ENCODE results near the gene WDR4. TPM values are rescaled to one million over a fixed set of nuclear protein-coding genes. Genes with fewer than 3 reads are reported as not detected.
A peak's percentile ranks its signal among the peaks of the same experiment; 100 is the strongest.
"Not testable (repeated sequence)": the region's sequence is repeated elsewhere in the genome, so short reads cannot be mapped to it uniquely, and the experiment has no call there.

The WDR4 gene
- total RNA-seq, 6 donors from 2014 or later, result 10.2 to 49.2 (median 18.6) TPM

- DNase-seq, result peak in 1 of 2 donors; percentile 68
These were observed 33.9 kb downstream of the WDR4 start for GRCh38 chr21:42845296-42845965.

GRCh38 chr21:42844411-42845113, 34.8 kb downstream of the WDR4 start:
- TF ChIP-seq POLR2A (IDR thresholded peaks at IDR 0.05), result peak in 1 of 4 donors; percentile 15
- no peak for TF ChIP-seq EP300 (IDR thresholded peaks at IDR 0.05)
- TF ChIP-seq CTCF (IDR thresholded peaks at IDR 0.05), result no peak
- Histone ChIP-seq H3K27ac (peak overlapping the region in 3 of 4 donors; percentile 26 to 70 (median 59)), H3K9me3 (no peaks in the 10 kb centered on the region), H3K27me3 (no peaks in the 10 kb centered on the region), H3K4me1 (peaks cover 8 to 13% (median 11%) of the 10 kb centered on the region in 4 donors), H3K4me3 (no peak overlapping the region), H3K36me3 (peaks cover 9 to 79% (median 39%) of the 10 kb centered on the region in 4 donors)
- ATAC-seq (ENCODE audit: low FRiP score in 2 of 2) (peak; percentile 41 to 79), DNase-seq (peak; percentile 56 to 89)
- WGBS, 2 donors, result 58 to 65% methylated on average over 16 to 22 of the region's 22 CpGs

More at GRCh38 chr21:42845296-42845965, 33.9 kb downstream of the WDR4 start:
- TF ChIP-seq POLR2A (IDR thresholded peaks at IDR 0.05), result no peak
- TF ChIP-seq CTCF (IDR thresholded peaks at IDR 0.05), result no peak
- no peak for TF ChIP-seq EP300 (IDR thresholded peaks at IDR 0.05)
- TF ChIP-seq POLR2AphosphoS5 (IDR thresholded peaks at IDR 0.05), result no peak
- Histone ChIP-seq H3K4me3 (no peak overlapping the region), H3K27ac (peak overlapping the region in 3 of 4 donors; percentile 26 to 70 (median 59)), H3K36me3 (peaks cover 9 to 82% (median 44%) of the 10 kb centered on the region in 4 donors), H3K9me3 (no peaks in the 10 kb centered on the region), H3K27me3 (no peaks in the 10 kb centered on the region), H3K4me1 (peaks cover 8 to 13% (median 11%) of the 10 kb centered on the region in 4 donors)
- whole genome bisulfite sequencing, 2 donors, result 79 to 80% methylated on average over 21 of the region's 21 CpGs
- ATAC-seq (ENCODE audit: low FRiP score in 2 of 2), result no peak

- Histone ChIP-seq H3K36me3 (peaks cover 5 to 70% (median 35%) of the 10 kb centered on the region in 4 donors), H3K4me3 (no peak overlapping the region), H3K27me3 (no peaks in the 10 kb centered on the region), H3K27ac (no peak overlapping the region), H3K9me3 (no peaks in the 10 kb centered on the region), H3K4me1 (peaks cover 8 to 13% (median 11%) of the 10 kb centered on the region in 4 donors)
- no peak for TF ChIP-seq POLR2A (IDR thresholded peaks at IDR 0.05)
- TF ChIP-seq EP300 (IDR thresholded peaks at IDR 0.05), result no peak
- no peak for TF ChIP-seq CTCF (IDR thresholded peaks at IDR 0.05)
- no peak for TF ChIP-seq POLR2AphosphoS5 (IDR thresholded peaks at IDR 0.05)
- 95 to 96% methylated on average over 14 of the region's 14 CpGs for whole genome bisulfite sequencing, 2 donors
- no peak for DNase-seq
- no peak for ATAC-seq (ENCODE audit: low FRiP score in 2 of 2)
These were observed 36.3 kb downstream of the WDR4 start for GRCh38 chr21:42843056-42843455.

GRCh38 chr21:42841916-42842655, 37.3 kb downstream of the WDR4 start:
- WGBS, 2 donors, result 95% methylated on average over 5 to 11 of the region's 22 CpGs
- H3K4me3 ChIP-seq; H3K27ac ChIP-seq; H3K9me3 ChIP-seq; ATAC-seq (ENCODE audit: low FRiP score in 2 of 2); H3K27me3 ChIP-seq: not testable (repeated sequence)
- peak; percentile 18 to 52 for DNase-seq
- Histone ChIP-seq H3K36me3 (peaks cover 5 to 61% (median 33%) of the 10 kb centered on the region in 4 donors), H3K4me1 (peaks cover 8 to 13% (median 11%) of the 10 kb centered on the region in 4 donors)
